Tibial nerve (tissue), 4 donors: Measurements from ENCODE around the gene LRRC70. TPM values are rescaled to one million over a fixed set of nuclear protein-coding genes. Genes with fewer than 3 reads are reported as not detected.

Experiments used
- DNase-seq, 2 donors: peaks; one replicate each; pipeline ENCODE4 v3.0.0-alpha.2; 2019; ENCODE audit warnings: low spot score in 2 of 2
- H3K27ac ChIP-seq, 4 donors: fragments of 200-600 bp; sonication (generic) in 3 of 4; one replicate each; pipeline ENCODE4 v1.5.1; 2017 to 2019; ENCODE audit warnings: mild to moderate bottlenecking in 1 of 4
- H3K27me3 ChIP-seq, 2 donors: fragments of 200-600 bp; sonication (generic) in 1 of 2; one replicate each; pipeline versions ENCODE4 v1.5.1 to v1.6.0; 2017 to 2019
- H3K36me3 ChIP-seq, 3 donors: fragments of 200-600 bp; sonication (generic); one replicate each; pipeline ENCODE4 v1.5.1; 2018 to 2019
- H3K4me1 ChIP-seq, 4 donors: fragments of 200-600 bp; sonication (generic) in 3 of 4; one replicate each; pipeline ENCODE4 v1.5.1; 2017 to 2019
- H3K4me3 ChIP-seq, 4 donors: fragments of 200-600 bp; sonication (generic) in 3 of 4; one replicate each; pipeline ENCODE4 v1.5.1; 2017 to 2019; ENCODE audit warnings: mild to moderate bottlenecking in 1 of 4, moderate library complexity in 1 of 4
- H3K9me3 ChIP-seq, 4 donors: fragments of 200-600 bp; sonication (generic) in 3 of 4; one replicate each; pipeline ENCODE4 v1.5.1; 2017 to 2019
- EP300 ChIP-seq, 2 donors: sonication (generic); formaldehyde crosslinking; IDR thresholded peaks; one replicate each; pipeline ENCODE4 v1.6.1; 2017; ENCODE audit warnings: antibody characterized with exemption in 2 of 2, mild to moderate bottlenecking in 1 of 2
- POLR2A ChIP-seq, 2 donors: fragments of 450-650 bp; IDR thresholded peaks; one replicate each; pipeline ENCODE4 v1.6.1; 2017; ENCODE audit warnings: antibody characterized with exemption in 2 of 2, mild to moderate bottlenecking in 2 of 2, moderate library complexity in 2 of 2
- WGBS, 2 donors: methylation state at CpG; one replicate each; pipeline ENCODE4 v1.1.5; 2018; 5-methylcytosine and 5-hydroxymethylcytosine counted together
- total RNA-seq, 4 donors: library from RNA; depleted of rRNA; stranded (reverse); fragments of >200 nt; gene quantifications; one replicate each; pipeline ENCODE4 v1.1.0, GENCODE V29; 2016
- TF ChIP-seq, protein P1 (sequence below), 5 experiments: fragments of 200-600 bp in 3 of 5; fragments of 450-650 bp in 2 of 5; sonication (generic) in 3 of 5; IDR thresholded peaks; one replicate each; pipeline ENCODE4 v1.5.1; 2016 to 2019; ENCODE audit warnings: antibody characterized with exemption in 5 of 5, mild to moderate bottlenecking in 3 of 5, moderate library complexity in 2 of 5

The LRRC70 gene
- total RNA-seq, 4 donors from 2014 or later: 4.6 to 7.5 (median 5.7) TPM

DNA sequence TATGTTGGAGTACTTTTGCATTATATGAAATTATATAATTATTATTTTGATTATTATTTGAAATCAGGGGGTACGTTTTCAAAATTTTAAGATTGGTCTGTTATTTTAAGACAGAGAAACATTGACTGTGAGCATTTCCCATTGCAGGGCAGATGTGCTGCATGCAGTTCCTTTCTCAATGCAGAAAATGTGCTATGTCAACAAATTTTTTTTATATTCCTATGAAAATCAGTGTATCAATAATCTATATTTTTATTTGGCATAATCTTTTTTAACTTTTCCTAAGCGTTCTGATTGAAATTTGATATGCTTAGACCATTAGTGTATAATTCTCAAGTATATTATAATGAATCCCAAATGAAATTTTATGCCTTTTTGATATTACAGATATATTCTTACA, 41.8 kb upstream of the LRRC70 start:
- H3K4me1 ChIP-seq: no peaks in the 10 kb centered on the region
- no peak overlapping the region for H3K4me3 ChIP-seq
- H3K36me3 ChIP-seq: peaks cover 0 to 39% (median 0%) of the 10 kb centered on the region in 3 donors
- H3K27me3 ChIP-seq: no peaks in the 10 kb centered on the region
- 89 to 93% methylated on average over 2 of the region's 2 CpGs for WGBS, 2 donors
- no peaks in the 10 kb centered on the region for H3K9me3 ChIP-seq
- TF ChIP-seq POLR2A (IDR thresholded peaks at IDR 0.05): no peak
- TF ChIP-seq, protein P1, sequence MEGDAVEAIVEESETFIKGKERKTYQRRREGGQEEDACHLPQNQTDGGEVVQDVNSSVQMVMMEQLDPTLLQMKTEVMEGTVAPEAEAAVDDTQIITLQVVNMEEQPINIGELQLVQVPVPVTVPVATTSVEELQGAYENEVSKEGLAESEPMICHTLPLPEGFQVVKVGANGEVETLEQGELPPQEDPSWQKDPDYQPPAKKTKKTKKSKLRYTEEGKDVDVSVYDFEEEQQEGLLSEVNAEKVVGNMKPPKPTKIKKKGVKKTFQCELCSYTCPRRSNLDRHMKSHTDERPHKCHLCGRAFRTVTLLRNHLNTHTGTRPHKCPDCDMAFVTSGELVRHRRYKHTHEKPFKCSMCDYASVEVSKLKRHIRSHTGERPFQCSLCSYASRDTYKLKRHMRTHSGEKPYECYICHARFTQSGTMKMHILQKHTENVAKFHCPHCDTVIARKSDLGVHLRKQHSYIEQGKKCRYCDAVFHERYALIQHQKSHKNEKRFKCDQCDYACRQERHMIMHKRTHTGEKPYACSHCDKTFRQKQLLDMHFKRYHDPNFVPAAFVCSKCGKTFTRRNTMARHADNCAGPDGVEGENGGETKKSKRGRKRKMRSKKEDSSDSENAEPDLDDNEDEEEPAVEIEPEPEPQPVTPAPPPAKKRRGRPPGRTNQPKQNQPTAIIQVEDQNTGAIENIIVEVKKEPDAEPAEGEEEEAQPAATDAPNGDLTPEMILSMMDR (IDR thresholded peaks at IDR 0.05): no peak
- H3K27ac ChIP-seq: no peak overlapping the region
- DNase-seq: no peak

- H3K4me3 ChIP-seq: no peak overlapping the region
- whole genome bisulfite sequencing, 2 donors: 91 to 94% methylated on average over 9 of the region's 9 CpGs
- H3K9me3 ChIP-seq: no peaks in the 10 kb centered on the region
- no peak for TF ChIP-seq POLR2A (IDR thresholded peaks at IDR 0.05)
- TF ChIP-seq, protein P1 (IDR thresholded peaks at IDR 0.05): no peak
- no peak for TF ChIP-seq EP300 (IDR thresholded peaks at IDR 0.05)
- no peaks in the 10 kb centered on the region for H3K27me3 ChIP-seq
- no peaks in the 10 kb centered on the region for H3K4me1 ChIP-seq
- no peak overlapping the region for H3K27ac ChIP-seq
- no peak for DNase-seq
- peaks cover 0 to 42% (median 0%) of the 10 kb centered on the region in 3 donors for H3K36me3 ChIP-seq
These were observed 40.3 kb upstream of the LRRC70 start for GRCh38 chr5:62538017-62538942.

DNA sequence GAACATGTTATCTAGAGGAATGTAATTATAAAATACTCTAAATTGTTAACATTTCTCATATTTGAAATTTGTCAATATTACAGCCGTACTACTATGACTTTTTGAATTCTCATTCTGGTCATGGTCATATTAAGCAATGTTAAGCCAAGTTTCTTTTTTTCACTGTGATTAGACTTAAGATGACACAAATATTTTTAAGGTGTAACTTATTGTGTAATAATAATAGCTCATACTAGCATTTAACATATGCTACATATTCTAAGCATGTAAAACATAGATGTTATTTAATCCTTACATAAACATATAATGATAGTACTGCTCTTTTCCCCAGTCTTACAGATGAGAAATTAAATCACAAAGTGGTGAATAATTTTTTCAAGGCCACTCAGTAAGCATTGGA, 35.9 kb upstream of the LRRC70 start:
- no peak for DNase-seq
- Histone ChIP-seq H3K4me3 (no peak overlapping the region), H3K27me3 (no peaks in the 10 kb centered on the region), H3K27ac (no peak overlapping the region), H3K36me3 (peaks cover 0 to 45% (median 0%) of the 10 kb centered on the region in 3 donors), H3K4me1 (no peaks in the 10 kb centered on the region), H3K9me3 (no peaks in the 10 kb centered on the region)
- 88 to 92% methylated on average over 1 of the region's 1 CpG for WGBS, 2 donors
- TF ChIP-seq EP300 (IDR thresholded peaks at IDR 0.05): no peak
- TF ChIP-seq POLR2A (IDR thresholded peaks at IDR 0.05): no peak
- TF ChIP-seq, protein P1 (IDR thresholded peaks at IDR 0.05): no peak

- H3K9me3 ChIP-seq: no peaks in the 10 kb centered on the region
- peaks cover 0 to 12% (median 0%) of the 10 kb centered on the region in 3 donors for H3K36me3 ChIP-seq
- DNase-seq: no peak
- H3K4me1 ChIP-seq: no peaks in the 10 kb centered on the region
- H3K4me3 ChIP-seq: no peak overlapping the region
- H3K27me3 ChIP-seq: no peaks in the 10 kb centered on the region
- 72 to 79% methylated on average over 3 of the region's 3 CpGs for WGBS, 2 donors
- TF ChIP-seq, protein P1 (IDR thresholded peaks at IDR 0.05): no peak
- no peak for TF ChIP-seq POLR2A (IDR thresholded peaks at IDR 0.05)
- TF ChIP-seq EP300 (IDR thresholded peaks at IDR 0.05): no peak
- peak overlapping the region in 1 of 4 donors; percentile 11 for H3K27ac ChIP-seq
These were observed 30.5 kb upstream of the LRRC70 start for GRCh38 chr5:62547945-62548630.

- no peak overlapping the region for H3K27ac ChIP-seq
- no peak for DNase-seq
- no peaks in the 10 kb centered on the region for H3K4me1 ChIP-seq
- TF ChIP-seq EP300 (IDR thresholded peaks at IDR 0.05) (no peak), POLR2A (IDR thresholded peaks at IDR 0.05) (no peak)
- TF ChIP-seq, protein P1 (IDR thresholded peaks at IDR 0.05): no peak
- 79 to 92% methylated on average over 2 of the region's 2 CpGs for WGBS, 2 donors
- peaks cover 0 to 22% (median 0%) of the 10 kb centered on the region in 3 donors for H3K36me3 ChIP-seq
- no peaks in the 10 kb centered on the region for H3K9me3 ChIP-seq
- no peak overlapping the region for H3K4me3 ChIP-seq
- no peaks in the 10 kb centered on the region for H3K27me3 ChIP-seq
These were observed 28.5 kb upstream of the LRRC70 start for GRCh38 chr5:62550103-62550502.
